Rectal smooth muscle tissue (tissue), 1 donor: ENCODE data around the gene GLB1L2.
A peak's percentile ranks its signal among the peaks of the same experiment; 100 is the strongest.
"Not testable (repeated sequence)": the region's sequence is repeated elsewhere in the genome, so short reads cannot be mapped to it uniquely, and the experiment has no call there.

ENCODE experiments used
- H3K27ac ChIP-seq: one replicate; pipeline ENCODE4 v1.7.0; 2013; ENCODE audit warnings: low read depth, low read length, inconsistent platforms
- H3K27me3 ChIP-seq: one replicate; pipeline ENCODE4 v1.7.0; 2013; ENCODE audit warnings: low read length; ENCODE audit not compliant: control insufficient read depth, insufficient read depth
- H3K36me3 ChIP-seq: one replicate; pipeline ENCODE4 v1.7.0; 2013; ENCODE audit warnings: low read length; ENCODE audit not compliant: control insufficient read depth, insufficient read depth
- H3K4me1 ChIP-seq: one replicate; pipeline ENCODE4 v1.7.0; 2013; ENCODE audit warnings: low read length; ENCODE audit not compliant: control insufficient read depth, insufficient read depth
- H3K4me3 ChIP-seq: one replicate; pipeline ENCODE4 v1.7.0; 2013; ENCODE audit warnings: low read length
- H3K9ac ChIP-seq: one replicate; pipeline ENCODE4 v1.7.0; 2013; ENCODE audit warnings: low read length

Gene GLB1L2

GRCh38 chr11:134331354-134332188 lies at the start of gene GLB1L2:
Gene GLB1L2 (plus strand): TSS chr11:134331988. CDS start chr11:134332062, 74 bp downstream.
- no peak within 1 kb of the TSS for H3K9ac ChIP-seq

GRCh38 chr11:134282121-134283045 lies 49.4 kb upstream of the GLB1L2 start:
- Histone ChIP-seq H3K27me3 (peaks cover 6% of the 10 kb centered on the region), H3K4me1 (no peaks in the 10 kb centered on the region), H3K9ac (no peak overlapping the region)

More at GRCh38 chr11:134331354-134332188, at the start of gene GLB1L2:
- no peaks in the 10 kb centered on the region for H3K36me3 ChIP-seq
- H3K4me1 ChIP-seq, result peaks cover 5% of the 10 kb centered on the region
- peak within 1 kb of the TSS; percentile 69 for H3K4me3 ChIP-seq
- H3K27me3 ChIP-seq, result no peaks in the 10 kb centered on the region
- H3K27ac ChIP-seq, result peak within 1 kb of the TSS; percentile 53

GRCh38 chr11:134283461-134284230 lies 48.1 kb upstream of the GLB1L2 start:
- H3K4me1 ChIP-seq, result no peaks in the 10 kb centered on the region
- H3K4me3 ChIP-seq, result no peak overlapping the region
- H3K27me3 ChIP-seq, result no peaks in the 10 kb centered on the region
- H3K36me3 ChIP-seq, result no peaks in the 10 kb centered on the region
- H3K27ac ChIP-seq, result no peak overlapping the region
- H3K9ac ChIP-seq, result no peak overlapping the region

More at GRCh38 chr11:134282121-134283045, 49.4 kb upstream of the GLB1L2 start:
- no peak overlapping the region for H3K27ac ChIP-seq
- no peak overlapping the region for H3K4me3 ChIP-seq
- no peaks in the 10 kb centered on the region for H3K36me3 ChIP-seq

GRCh38 chr11:134284349-134284748 lies 47.4 kb upstream of the GLB1L2 start:
- not testable (repeated sequence) for H3K4me1 ChIP-seq, H3K36me3 ChIP-seq, H3K9ac ChIP-seq, H3K27me3 ChIP-seq, H3K27ac ChIP-seq, H3K4me3 ChIP-seq

GRCh38 chr11:134287561-134287960 lies 44.2 kb upstream of the GLB1L2 start:
- H3K36me3 ChIP-seq, result no peaks in the 10 kb centered on the region
- no peak overlapping the region for H3K27ac ChIP-seq
- no peak overlapping the region for H3K4me3 ChIP-seq
- H3K9ac ChIP-seq, result no peak overlapping the region
- H3K27me3 ChIP-seq, result no peaks in the 10 kb centered on the region
- H3K4me1 ChIP-seq, result no peaks in the 10 kb centered on the region

- no peak overlapping the region for H3K4me3 ChIP-seq
- H3K27ac ChIP-seq, result no peak overlapping the region
- H3K4me1 ChIP-seq, result no peaks in the 10 kb centered on the region
- H3K9ac ChIP-seq, result no peak overlapping the region
- H3K36me3 ChIP-seq, result no peaks in the 10 kb centered on the region
- no peaks in the 10 kb centered on the region for H3K27me3 ChIP-seq
Measured at GRCh38 chr11:134288486-134288885, 43.3 kb upstream of the GLB1L2 start.

GRCh38 chr11:134289167-134289566 lies 42.6 kb upstream of the GLB1L2 start:
- Histone ChIP-seq H3K4me3 (no peak overlapping the region), H3K27ac (no peak overlapping the region), H3K36me3 (no peaks in the 10 kb centered on the region), H3K9ac (no peak overlapping the region), H3K4me1 (no peaks in the 10 kb centered on the region), H3K27me3 (no peaks in the 10 kb centered on the region)

GRCh38 chr11:134289789-134290188 lies 42.0 kb upstream of the GLB1L2 start:
- Histone ChIP-seq H3K4me3 (no peak overlapping the region), H3K9ac (no peak overlapping the region), H3K27ac (no peak overlapping the region), H3K4me1 (no peaks in the 10 kb centered on the region), H3K36me3 (no peaks in the 10 kb centered on the region), H3K27me3 (no peaks in the 10 kb centered on the region)

- H3K36me3 ChIP-seq, result no peaks in the 10 kb centered on the region
- no peak overlapping the region for H3K9ac ChIP-seq
- no peak overlapping the region for H3K4me3 ChIP-seq
- no peak overlapping the region for H3K27ac ChIP-seq
- no peaks in the 10 kb centered on the region for H3K27me3 ChIP-seq
- no peaks in the 10 kb centered on the region for H3K4me1 ChIP-seq
Measured at GRCh38 chr11:134290646-134291045, 41.1 kb upstream of the GLB1L2 start.

GRCh38 chr11:134291196-134291595 lies 40.6 kb upstream of the GLB1L2 start:
- Histone ChIP-seq H3K27me3 (no peaks in the 10 kb centered on the region), H3K9ac (no peak overlapping the region), H3K36me3 (no peaks in the 10 kb centered on the region), H3K27ac (no peak overlapping the region), H3K4me1 (no peaks in the 10 kb centered on the region), H3K4me3 (no peak overlapping the region)

- Histone ChIP-seq H3K36me3 (no peaks in the 10 kb centered on the region), H3K4me1 (no peaks in the 10 kb centered on the region), H3K27ac (no peak overlapping the region), H3K4me3 (no peak overlapping the region), H3K9ac (no peak overlapping the region), H3K27me3 (no peaks in the 10 kb centered on the region)
Measured at GRCh38 chr11:134292661-134293060, 39.1 kb upstream of the GLB1L2 start.
